Adrenal gland (tissue), 5 donors: ENCODE results near the gene PPIA.
"Not testable (repeated sequence)": the region's sequence is repeated elsewhere in the genome, so short reads cannot be mapped to it uniquely, and the experiment has no call there.

Experiments used
- POLR2A ChIP-seq, 2 donors: fragments of 450-650 bp; IDR thresholded peaks; one replicate each; pipeline ENCODE4 v1.6.1; 2017; ENCODE audit warnings: antibody characterized with exemption in 2 of 2, mild to moderate bottlenecking in 2 of 2, moderate library complexity in 1 of 2
- TF ChIP-seq, protein P1 (sequence below), 6 experiments: fragments of 450-650 bp in 4 of 6; fragments of 200-600 bp in 2 of 6; sonication (generic) in 1 of 6; IDR thresholded peaks; 1 replicate in 5 of 6; 2 replicates in 1 of 6; pipeline versions ENCODE4 v1.5.1 to v1.8.0; 2016 to 2021; ENCODE audit warnings: antibody characterized with exemption in 6 of 6, mild to moderate bottlenecking in 2 of 6, moderate library complexity in 1 of 6
- donor health status: DM: no; HTN: no; CAD: no.

DNA sequence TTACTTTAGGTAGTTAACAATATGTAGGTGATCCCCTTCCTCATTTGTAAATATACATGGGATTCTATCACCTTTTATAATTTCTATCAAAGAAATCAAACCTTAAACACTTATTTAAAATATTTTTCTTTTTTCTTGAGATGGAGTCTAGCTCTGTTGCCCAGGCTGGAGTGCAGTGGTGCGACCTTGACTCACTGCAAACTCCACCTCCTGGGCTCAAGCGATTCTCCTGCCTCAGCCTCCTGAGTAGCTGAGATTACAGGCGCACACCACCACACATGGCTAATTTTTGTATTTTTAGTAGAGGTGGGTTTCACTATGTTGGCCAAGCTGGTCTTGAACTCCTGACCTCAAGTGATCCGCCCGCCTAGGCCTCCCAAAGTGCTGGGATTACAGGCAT, 47.0 kb downstream of the PPIA start:
- TF ChIP-seq, protein P1, sequence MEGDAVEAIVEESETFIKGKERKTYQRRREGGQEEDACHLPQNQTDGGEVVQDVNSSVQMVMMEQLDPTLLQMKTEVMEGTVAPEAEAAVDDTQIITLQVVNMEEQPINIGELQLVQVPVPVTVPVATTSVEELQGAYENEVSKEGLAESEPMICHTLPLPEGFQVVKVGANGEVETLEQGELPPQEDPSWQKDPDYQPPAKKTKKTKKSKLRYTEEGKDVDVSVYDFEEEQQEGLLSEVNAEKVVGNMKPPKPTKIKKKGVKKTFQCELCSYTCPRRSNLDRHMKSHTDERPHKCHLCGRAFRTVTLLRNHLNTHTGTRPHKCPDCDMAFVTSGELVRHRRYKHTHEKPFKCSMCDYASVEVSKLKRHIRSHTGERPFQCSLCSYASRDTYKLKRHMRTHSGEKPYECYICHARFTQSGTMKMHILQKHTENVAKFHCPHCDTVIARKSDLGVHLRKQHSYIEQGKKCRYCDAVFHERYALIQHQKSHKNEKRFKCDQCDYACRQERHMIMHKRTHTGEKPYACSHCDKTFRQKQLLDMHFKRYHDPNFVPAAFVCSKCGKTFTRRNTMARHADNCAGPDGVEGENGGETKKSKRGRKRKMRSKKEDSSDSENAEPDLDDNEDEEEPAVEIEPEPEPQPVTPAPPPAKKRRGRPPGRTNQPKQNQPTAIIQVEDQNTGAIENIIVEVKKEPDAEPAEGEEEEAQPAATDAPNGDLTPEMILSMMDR (IDR thresholded peaks at IDR 0.05): not testable (repeated sequence)
- TF ChIP-seq POLR2A (IDR thresholded peaks at IDR 0.05): not testable (repeated sequence)
